Stimulated activated CD8-positive, alpha-beta memory T cell treated with anti-CD3 and anti-CD28 coated beads, Interleukin-2, amount 100 ng/mL, for 48 hours (primary cell): Measurements from ENCODE around the gene PER2.
"Not testable (repeated sequence)": the region's sequence is repeated elsewhere in the genome, so short reads cannot be mapped to it uniquely, and the experiment has no call there.

ENCODE experiments used
- DNase-seq, 2 donors: peaks; one replicate each; pipeline ENCODE4 v3.0.0-alpha.2; 2020; ENCODE audit warnings: low read depth in 2 of 2

The PER2 gene

DNA sequence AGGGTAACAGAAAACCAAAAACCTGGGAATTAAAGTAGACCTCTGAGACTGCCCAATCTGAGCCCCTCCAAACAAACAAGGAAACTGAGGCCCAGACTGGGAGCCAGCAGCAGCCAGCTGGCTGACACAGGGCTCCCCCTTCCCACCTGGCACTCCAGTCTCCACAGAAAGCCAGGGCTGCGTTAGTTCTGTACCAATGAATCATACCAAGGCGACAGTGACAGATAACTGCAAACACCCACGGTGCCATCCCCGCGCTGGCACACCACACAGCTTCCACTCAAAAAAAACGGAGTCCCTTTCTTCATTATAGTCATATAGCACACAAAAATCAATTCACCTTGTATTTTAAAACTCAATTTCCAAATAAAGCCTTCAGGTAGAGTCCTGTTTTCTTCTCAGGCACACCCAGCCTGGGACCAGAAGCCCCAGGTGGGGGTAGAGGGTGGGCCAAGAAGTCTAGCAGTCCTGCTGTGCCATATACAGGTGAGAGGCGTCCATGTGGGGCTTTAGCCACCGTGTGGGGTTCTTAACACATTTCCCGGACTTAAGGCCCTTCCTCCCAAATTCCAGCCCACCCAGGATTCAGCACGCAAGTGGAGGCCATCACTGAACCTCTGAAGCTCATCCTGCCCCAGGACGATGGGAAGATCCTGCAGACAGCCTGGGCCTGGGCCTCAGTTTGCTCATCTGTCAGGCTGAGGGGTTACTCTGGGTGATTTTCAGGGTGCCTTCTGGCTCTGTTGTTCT is 1.2 kb downstream of the PER2 start:
- no peak for DNase-seq

DNA sequence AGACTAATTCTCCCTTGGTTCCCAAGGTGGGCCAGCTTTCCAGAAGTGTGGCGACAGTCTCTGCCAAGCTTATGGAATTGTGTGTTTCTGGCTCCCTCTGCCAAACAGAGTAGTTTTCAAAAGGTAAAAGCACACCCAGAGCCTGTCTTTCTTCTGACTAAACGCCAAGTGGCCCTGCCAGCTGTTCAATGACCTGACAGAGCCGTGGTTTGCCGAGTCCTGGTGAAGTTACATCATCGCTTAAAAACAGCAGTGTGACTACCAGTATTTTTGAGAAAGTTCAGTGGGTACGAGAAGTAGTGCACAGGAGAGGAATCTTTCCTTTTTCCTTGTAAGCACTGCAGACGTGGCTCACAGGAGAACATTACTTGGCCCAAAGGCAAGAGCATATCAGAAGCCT is 1.9 kb downstream of the PER2 start:
- DNase-seq = no peak

DNA sequence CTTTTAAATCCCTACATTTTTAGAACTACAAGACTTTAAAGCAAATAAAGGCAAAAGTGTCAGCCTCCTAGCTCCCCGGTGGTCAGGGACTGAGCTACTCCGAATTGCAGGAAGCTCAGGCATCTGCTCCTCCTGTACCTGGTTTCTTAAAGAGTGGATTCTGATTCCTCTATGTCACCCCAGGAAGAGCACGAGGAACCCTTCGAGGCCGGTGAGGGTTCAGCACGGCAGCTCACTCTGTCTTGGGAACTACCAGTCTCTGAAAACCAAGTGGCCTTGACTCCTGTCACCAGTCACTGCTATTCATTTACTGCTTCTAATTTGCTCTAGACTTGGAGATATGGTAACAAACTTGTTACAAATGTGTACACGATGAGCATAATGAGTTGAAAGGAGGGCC is 2.3 kb downstream of the PER2 start:
- no peak for DNase-seq

DNA sequence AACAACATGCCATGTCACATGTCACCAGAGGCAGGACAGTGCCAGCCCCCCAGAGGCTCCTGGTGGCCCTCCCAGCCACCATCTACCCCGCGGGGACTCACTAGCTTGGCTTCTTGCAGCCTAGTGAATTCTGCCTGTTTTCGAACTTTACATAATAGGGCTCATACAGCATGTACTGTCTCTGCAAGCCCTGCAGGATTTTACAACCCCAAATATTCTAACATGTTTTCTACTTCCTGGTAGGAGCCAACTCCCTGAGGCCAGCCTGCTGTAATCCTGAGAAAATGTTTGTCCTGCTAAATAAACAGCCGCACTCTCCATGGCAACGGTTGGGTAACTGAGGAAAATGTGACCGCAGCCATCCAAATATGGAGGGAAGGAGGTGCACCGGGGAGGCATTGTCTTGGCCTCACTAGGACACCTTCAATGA is 2.7 kb downstream of the PER2 start:
- DNase-seq = no peak

DNA sequence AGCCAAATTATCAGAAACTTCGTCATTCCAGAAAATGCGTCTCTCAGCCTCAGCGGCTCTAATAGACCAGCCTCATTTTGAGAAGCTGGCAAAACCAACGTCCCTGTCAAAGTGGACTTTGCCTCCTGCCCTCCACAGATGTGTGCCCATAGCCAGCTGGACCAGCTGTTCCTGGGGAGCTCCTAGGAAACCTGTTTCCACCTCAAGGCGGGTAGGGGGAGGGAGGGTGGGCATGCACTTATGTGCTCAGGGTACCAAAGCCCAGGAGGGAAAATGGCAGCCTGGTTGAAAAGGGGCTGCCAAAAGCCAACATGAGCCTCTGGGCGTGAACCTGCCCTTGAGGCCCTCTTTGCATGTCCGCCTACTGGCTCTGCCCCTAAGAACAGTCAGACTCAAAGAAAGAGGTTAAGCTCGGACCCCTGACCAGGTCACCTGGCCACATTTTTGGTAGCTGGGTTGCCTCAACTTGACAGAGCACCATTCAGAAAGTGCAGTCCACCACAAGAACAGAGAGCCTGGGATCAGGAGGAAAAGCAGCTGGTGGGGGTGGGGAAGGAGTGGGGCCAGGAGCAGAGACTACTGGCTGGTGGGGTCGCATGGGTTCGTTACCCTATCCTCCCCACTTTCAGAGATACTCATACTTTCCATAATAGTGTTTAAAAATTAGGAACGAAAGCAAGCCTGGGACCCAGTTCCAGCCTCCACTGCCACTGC is 3.5 kb downstream of the PER2 start:
- DNase-seq = no peak

DNA sequence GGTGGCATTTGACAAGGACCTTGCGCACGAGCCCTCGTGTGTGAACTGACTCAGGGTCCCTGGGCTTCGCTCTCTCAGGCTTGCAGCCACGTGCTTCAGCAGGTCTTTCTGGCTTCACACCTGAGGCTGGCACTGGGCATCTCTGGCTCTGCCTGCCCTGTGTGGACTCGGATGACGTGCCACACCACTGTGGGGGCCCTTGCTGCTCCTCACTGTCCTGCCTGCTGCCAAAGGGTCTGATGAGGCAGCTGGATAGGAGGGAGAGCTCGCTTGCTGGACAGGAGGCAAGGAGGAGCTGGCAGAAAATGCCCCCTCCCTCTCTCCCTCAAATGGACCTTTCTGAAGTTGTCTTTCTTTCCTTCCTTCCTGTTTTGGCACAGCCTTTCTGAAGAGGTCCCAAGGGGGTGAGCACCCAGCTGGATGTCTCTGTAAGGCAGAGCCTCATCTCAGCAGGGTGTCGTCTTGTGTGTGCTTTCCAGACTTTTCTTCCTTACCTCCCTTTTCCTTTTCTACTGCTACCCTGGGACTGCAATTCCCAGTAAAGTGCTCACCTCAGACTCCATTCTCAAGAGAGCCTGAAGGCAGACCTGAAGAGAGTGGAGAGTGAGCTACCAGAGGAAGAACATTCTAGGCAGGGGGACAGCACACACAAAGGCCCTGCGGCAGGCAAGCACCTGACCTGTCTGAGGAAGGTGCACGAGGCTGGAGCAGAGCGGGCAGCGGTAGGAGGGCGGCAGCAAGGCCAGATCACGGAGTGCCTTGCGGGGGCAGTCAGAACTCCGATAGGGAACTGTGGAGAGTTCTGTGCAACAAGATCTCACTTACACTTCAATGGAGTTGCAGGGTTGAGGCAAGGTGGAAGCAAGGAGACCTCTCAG is 5.3 kb downstream of the PER2 start:
- DNase-seq = no peak

DNA sequence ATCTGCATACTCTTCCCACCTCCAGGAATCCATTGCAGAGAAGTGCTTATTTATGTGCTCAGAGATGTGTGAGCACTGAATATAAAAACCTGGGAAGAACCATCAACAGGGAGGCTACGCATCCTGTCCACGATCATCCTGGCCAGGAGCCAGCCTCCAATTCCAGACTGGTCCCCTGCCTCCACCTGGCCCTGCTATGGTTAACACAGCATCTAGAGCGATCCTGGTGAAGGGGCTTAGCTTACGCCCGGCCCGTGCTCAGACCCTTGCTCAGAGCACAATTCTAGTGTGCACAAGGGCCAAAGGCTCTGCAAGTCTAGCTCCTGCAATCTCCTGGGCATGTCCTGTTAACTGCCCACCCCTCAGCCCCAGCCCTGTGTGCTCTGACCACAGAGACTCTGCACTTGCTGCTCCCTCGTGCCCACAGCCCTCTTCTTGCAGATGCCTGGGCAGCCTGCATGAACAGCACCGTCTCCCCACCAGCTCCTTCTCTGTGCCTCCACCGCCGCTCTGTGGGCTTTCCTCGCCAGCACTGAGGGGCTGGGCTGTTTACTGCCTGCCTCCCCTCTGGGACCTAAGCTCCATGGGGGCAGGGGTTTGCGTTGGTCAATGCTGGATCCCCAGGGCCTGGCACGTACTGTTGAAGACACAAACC is 6.5 kb downstream of the PER2 start:
- no peak for DNase-seq

DNA sequence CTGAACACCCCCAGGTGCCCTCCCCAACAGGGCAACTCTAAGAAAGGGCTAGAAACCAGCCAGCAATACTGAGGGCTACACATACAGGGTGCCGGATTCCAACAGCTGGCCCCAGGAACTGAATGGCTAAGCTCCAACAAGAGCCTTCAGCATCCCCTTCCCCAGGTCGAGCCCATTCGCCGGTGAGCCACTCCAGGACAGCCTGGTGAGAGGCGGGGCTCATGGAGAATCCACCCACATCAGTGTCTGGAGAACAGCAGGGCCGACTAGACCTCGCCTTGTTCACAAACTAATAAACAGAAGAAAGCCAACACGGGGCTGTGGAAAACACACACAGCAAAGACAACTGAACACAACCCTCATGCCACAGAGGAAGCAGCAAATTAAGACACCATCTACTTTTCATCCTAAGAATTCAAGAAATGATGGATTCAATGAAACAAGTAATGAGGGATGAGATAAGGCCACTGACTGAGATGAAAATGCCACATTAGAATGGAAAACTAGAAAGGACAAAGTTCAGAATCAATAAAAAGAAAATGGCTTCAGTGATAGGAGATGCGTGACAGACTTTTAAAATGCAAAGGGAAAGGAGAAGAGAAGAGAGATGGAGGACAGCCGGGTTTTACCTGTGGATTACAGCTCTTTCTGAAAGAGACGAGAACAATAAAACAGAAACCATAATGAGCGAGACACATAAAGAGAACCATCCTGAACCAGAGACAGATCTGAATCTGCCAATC is 8.2 kb downstream of the PER2 start:
- no peak for DNase-seq

DNA sequence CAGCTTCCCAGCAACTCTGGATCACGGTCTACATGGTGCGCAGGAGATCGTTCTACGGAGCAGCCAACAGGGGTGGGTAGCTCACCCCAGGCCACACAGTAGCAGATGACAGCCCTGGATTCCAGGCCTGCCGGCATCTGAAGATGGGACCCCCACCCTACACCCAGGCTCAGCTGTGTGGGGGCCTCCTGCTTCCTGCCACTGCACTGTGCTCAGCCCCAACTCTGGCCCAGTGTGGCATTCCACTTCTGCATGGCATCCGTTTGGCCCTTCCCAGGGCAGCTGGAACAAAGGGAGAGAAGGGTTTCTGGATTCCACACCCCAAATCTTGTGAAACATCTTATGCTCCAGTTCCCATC is 9.1 kb downstream of the PER2 start:
- no peak for DNase-seq

DNA sequence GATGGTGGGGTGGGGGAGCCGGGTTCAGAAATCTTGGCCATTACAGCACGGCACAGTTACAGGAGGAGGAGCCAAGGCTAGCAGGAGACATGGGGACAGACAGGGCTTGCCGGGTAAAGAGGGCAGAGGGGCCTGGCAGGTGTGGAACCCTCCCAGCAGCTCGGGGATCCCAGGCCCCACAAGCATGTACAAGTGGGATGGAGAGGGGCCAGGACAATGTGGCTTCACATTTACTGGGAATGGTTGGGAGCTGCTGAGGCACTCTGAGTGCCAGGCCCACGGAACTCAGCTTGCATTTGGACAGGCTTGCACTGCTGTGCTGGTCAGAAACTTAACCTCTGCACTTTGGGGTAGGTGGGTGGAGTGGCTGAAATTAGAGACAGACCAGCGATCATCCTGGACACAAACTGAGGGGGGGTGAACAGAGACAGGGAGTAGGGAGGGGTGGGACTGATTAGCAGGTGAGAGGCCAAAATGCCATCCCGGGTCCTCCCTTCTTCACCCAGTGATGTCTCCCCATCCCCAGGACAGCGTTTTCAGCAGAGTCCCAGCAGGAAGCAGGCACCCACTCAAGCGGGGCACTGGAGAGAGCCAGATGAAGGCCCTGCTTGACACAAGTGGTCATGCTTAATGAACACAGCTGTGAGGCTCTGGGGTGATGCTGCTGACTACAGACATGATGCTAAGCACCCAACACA is 9.6 kb downstream of the PER2 start:
- no peak for DNase-seq

DNA sequence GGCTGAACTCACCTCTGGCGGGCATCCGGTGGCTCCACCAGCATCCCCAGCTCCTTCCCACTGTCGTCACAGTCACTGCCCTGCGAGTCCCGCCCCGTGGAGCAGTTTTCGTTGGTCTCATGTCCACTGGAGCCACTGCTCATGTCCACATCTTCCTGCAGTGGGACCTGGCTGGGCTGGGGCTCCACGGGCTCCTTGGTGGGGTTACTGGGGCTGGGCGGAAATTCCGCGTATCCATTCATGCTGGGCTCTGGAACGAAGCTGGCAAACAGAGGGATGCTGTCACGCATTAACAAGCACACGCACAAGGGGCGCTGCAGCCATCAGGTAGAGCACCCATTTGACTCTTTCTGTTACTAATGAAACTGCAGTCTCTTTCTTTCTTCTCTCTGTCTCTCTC is 10.7 kb downstream of the PER2 start:
- no peak for DNase-seq

DNA sequence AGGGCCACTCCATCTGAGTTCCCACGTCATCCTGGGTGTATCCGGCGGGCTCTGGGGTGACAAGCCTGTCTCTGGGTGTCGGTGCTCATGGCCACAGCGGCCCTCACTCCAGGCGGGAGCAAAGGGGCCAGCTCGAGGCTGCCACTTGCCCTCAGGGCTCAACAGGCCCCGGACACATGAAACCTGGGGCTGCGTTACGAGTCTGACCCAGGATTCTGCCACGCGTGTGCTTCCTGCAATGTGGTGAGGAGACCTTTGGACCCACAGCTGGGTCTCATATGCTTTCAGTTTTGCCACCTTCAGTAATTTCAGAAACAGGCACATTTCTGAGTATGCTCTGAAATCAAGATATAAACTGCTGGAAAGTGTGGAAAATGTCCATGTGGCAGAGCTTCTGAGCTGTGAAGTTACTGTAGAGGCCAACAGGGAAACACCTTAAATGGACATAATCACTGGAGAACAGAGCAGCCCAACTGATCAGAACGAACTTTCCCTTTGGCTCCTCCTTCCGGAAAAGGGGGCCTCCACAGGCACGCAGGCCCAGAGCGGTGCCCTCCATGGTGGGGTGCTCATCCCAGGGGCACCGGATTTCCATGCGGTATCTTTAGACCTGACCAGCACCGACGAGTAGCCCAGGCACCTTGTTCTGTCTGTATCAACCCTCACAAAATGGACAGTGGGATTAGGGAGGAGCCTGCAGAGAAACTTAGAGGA is 14.1 kb downstream of the PER2 start:
- DNase-seq = no peak

DNA sequence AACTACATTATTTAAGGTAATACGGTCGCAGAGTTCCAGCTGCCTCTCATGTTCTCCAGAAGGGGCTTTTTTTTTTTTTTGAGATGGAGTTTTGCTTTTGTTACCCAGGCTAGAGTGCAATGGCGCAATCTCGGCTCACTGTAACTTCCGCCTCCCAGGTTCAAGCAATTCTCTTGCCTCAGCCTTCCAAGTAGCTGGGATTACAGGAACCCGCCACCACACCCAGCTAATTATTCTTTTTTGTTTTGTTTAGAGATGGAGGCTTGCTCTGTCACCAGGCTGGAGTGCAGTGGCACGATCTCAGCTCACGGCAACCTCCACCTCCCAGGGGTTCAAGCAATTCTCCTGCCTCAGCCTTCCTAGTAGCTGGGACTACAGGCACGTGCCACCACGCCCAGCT is 15.0 kb downstream of the PER2 start:
- not testable (repeated sequence) for DNase-seq

DNA sequence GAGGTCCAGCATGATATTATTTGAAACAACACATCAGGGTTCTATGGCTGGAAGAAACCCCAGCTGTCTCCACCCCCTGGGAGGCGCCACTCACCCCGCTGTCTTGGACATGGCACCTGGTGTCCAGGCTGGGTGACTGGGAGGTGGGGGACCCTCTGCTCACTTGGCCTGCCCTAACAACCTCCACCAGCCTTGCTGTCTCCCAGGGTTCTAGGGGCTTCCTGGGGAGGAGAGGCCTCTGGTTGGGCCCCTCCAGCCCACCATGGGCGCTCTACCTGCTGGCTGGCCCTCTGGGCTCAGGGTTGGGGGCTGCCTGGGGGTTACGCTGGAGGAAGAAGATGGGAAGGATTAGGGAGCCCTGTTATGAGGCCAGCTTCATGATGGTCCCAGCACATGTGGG is 16.3 kb downstream of the PER2 start:
- DNase-seq = no peak

DNA sequence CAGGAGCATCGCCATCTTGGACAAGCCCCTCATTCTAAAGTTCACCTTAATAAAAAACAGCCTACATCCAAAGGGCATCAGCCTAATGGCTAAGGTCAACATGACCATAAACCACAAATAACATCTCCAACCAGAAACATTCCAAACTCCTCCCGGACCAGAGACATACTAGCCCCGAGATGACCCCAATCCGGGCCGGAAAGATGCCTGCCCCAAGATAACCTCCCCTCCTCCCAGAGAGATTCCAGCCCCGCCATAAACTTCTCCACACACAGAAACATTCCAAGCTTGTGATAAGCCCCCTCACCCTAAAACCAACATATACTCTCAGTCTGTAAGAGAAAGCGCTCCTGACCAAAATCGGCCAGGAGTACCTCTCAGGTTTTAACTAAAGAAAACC is 16.7 kb downstream of the PER2 start:
- DNase-seq = not testable (repeated sequence)

DNA sequence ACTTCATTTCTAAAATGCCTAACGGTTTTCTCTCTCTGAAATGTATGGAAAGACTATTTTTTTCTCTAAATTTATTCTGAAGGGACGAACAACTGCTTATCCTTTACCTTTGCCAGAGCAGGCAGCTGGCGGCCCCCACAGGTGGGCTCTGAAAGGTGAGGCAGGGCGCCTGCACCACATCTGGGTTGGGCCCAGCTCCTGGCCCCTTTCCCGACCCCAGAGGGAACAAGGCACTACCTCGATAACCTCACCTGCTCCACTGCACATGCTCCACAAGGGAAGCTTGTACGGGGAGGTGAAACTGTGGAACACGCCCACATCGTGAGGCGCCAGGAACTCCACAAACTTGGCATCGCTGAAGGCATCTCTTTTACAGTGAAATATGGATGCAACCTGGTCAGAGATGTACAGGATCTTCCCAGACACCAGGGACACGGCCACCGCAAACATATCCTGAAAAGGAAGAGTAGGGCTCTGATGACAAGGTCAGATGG is 17.3 kb downstream of the PER2 start:
- no peak for DNase-seq

DNA sequence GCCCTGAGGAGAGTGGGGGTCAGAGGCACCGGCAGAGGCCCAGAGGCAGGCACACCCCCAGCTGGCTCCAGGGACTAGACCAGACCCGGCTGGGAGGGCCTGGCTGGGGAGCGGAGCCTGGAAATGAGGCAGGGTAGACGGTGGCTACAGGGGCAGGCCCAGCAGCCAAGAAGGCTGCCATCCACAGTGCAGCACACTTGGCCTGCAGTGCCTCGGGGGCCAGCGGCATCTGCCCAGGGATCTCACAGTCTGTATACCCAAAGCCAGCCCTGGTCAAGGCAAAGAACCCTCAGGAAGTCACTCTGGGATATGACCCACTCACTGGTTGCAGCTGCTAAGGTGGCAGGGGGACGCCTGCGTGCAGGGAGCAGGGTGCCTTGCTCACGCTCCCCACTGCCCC is 17.8 kb downstream of the PER2 start:
- no peak for DNase-seq

DNA sequence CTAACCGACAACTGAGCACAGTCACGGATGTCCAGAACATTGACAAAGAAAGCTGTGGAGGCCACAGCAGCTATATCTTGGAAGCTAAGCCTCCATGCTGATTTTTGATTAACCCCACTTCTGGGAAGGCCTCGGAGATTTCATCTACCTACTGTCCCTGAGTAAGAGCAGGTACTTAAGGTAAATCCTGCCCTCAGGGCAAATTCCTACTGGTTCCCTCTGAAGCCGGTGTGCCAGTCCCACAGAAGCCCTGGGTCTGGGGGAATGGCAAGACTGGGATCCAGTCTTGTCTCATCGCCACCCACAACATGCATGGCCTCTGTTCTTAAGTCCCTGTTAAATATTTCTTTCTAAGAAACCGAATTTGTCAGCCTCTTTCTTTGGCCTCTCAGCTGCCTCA is 18.7 kb downstream of the PER2 start:
- no peak for DNase-seq

DNA sequence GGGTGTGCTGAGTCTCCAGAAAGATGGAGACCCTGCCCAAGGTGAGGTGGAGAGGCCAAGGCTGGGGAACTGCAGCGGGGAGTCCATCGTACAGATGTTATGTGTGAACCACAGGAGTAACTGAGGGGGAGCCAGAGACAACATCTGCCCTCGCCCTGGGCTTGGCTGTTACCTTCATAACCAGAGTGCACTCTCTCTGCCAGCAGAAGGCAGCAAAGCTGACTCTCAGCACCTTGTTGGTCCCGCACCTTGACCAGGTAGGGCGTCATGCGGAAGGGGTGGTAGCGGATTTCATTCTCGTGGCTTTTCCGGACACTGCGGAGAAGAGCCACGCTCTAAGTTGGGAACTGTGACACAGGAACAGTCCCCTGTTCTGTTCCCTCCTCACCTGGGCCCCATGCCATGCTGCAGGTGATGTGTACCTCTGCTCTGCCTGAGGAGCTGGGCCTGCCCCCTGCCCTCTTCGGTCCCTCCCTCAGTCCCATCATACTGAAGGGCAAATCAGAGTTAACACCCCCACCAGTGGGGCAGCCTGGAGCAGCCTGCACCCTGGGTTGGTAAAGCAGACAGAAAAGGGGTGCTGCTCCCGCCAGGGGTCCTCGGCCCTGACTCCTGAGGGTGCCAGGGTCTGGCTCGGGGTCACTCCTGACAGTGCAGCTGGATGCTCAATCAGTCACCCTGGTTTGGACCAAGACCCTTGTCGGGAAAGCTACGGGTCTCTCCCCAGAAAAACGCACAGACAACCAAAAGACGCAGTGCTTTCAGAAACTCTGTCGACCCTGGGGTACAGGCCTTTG is 20.3 kb downstream of the PER2 start:
- DNase-seq = no peak
